ENCODE results near the gene PEMT. TPM values are rescaled to one million over a fixed set of nuclear protein-coding genes. Genes with fewer than 3 reads are reported as not detected.

The PEMT gene
- total RNA-seq, 1 experiment from 2014 or later, result 79.9 TPM

- DNase-seq (ENCODE audit: low read depth), result no peak
Observed at GRCh38 chr17:17460038-17460437, 131.5 kb downstream of the PEMT start.

- no peak for DNase-seq (ENCODE audit: low read depth)
Observed at GRCh38 chr17:17457680-17458079, 133.8 kb downstream of the PEMT start.

GRCh38 chr17:17456251-17456650 is 135.3 kb downstream of the PEMT start:
- no peak for DNase-seq (ENCODE audit: low read depth)

Small RNA genes within 50 kb of the gene (small RNA-seq; reads per million reads assigned to genes)
- gene RF00019 (not detected), gene RNU6-468P (not detected)

Other genes with a start within 250 kb of the PEMT start
- 9.7 and 13.7 TPM in 2 replicates for gene MED9, start 114.7 kb downstream of the PEMT start, total RNA-seq (2014; rRNA removed; shearing (Covaris generic))
- not detected in 2 replicates for gene RASD1, start 95.3 kb downstream of the PEMT start, total RNA-seq (2014; rRNA removed; shearing (Covaris generic))
- gene RAI1, start 89.8 kb upstream of the PEMT start, total RNA-seq (2014; rRNA removed; shearing (Covaris generic)), result 5.9 and 9.5 TPM in 2 replicates
- 42.2 and 65.4 TPM in 2 replicates for gene SREBF1, start 245.3 kb upstream of the PEMT start, total RNA-seq (2014; rRNA removed; shearing (Covaris generic))